ENCODE data around the gene TLE7.

- TF ChIP-seq, protein P1, sequence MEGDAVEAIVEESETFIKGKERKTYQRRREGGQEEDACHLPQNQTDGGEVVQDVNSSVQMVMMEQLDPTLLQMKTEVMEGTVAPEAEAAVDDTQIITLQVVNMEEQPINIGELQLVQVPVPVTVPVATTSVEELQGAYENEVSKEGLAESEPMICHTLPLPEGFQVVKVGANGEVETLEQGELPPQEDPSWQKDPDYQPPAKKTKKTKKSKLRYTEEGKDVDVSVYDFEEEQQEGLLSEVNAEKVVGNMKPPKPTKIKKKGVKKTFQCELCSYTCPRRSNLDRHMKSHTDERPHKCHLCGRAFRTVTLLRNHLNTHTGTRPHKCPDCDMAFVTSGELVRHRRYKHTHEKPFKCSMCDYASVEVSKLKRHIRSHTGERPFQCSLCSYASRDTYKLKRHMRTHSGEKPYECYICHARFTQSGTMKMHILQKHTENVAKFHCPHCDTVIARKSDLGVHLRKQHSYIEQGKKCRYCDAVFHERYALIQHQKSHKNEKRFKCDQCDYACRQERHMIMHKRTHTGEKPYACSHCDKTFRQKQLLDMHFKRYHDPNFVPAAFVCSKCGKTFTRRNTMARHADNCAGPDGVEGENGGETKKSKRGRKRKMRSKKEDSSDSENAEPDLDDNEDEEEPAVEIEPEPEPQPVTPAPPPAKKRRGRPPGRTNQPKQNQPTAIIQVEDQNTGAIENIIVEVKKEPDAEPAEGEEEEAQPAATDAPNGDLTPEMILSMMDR (IDR thresholded peaks at IDR 0.05) = no peak
- no peak for TF ChIP-seq POLR2A (IDR thresholded peaks at IDR 0.05)
Observed at GRCh38 chr16:71476457-71477124, 34.7 kb upstream of the TLE7 start.

Measured in right lobe of liver (tissue), 4 donors.